ENCODE measurements around the gene PIWIL4.
A peak's percentile ranks its signal among the peaks of the same experiment; 100 is the strongest.
"Not testable (repeated sequence)": the region's sequence is repeated elsewhere in the genome, so short reads cannot be mapped to it uniquely, and the experiment has no call there.

Gene PIWIL4

DNA sequence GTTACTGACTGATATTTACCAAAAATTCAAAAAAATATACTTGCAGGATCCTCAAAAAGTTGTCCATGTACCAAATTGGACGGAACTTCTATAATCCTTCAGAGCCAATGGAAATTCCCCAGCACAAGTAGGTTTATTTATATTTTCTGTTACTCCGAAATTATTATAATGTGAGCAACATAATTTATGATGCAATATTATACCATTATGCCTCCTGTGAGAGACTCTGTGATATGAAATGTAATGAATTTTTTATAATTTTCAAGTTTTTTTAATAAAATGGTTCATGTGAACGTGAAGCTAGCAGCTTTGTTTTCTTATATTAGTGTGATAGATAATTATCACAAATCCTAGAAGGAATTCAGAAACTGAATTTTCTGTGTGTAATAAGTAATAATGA is 18.2 kb downstream of the PIWIL4 start:
- no peak for DNase-seq (ENCODE audit: low spot score)

DNA sequence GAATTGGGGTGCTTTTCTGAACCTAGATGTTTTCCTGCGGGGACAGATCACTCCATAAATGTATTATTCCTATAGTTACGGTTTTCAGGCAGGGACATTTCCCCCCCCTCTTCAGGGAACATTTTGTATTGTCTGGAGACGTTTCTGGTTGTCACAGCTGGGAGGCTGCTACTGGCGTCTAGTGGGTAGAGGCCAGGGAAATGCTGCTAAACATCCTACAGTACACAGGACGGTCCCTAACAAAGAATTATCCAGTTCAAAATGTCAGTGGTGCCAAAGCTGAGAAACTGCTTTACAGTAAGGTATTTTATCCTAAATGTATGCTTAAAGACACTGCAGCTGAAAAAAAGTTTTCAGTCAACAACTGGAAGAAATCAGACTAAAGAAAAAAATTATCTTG is 19.4 kb downstream of the PIWIL4 start:
- DNase-seq (ENCODE audit: low spot score), result peak; percentile 69

DNA sequence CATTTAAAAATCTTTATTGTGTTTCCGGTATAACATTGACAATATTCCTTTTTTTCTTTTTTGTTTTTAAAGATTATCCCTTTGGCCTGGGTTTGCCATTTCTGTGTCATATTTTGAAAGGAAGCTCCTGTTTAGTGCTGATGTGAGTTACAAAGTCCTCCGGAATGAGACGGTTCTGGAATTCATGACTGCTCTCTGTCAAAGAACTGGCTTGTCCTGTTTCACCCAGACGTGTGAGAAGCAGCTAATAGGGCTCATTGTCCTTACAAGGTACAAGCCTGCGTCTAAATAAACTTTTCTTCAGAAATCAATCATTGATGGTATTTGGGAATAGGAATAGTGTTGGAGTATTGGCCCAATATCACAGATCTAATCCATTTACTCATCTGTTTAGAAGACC is 19.8 kb downstream of the PIWIL4 start:
- DNase-seq (ENCODE audit: low spot score), result no peak

DNA sequence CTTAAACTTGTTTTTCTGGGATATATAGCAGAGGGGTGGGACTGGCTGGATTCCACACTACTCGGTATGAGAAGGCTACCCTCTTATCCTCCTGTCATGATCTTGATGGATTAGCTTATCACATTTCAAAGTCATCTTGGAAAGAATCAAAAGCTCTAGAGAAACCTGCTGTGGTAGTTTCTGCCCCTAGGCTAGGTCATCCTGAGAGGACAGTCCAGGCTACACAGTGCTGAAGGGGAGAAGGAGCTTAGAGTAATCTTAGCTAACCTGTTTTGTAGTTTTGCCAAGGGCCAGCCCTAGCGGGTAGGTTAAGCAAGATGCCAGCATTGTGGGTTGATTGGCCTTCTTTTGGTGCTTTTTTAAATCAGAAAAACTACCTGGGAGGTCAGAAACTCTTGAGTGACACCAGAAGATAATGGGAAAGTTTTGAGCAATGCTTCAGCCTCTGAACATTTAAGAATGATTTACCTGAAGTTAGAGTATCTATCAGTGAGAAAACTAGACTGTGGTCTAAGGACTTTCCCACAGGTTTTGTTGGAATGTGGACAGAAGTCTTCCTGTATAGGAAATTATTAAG is 21.3 kb downstream of the PIWIL4 start:
- no peak for DNase-seq (ENCODE audit: low spot score)

DNA sequence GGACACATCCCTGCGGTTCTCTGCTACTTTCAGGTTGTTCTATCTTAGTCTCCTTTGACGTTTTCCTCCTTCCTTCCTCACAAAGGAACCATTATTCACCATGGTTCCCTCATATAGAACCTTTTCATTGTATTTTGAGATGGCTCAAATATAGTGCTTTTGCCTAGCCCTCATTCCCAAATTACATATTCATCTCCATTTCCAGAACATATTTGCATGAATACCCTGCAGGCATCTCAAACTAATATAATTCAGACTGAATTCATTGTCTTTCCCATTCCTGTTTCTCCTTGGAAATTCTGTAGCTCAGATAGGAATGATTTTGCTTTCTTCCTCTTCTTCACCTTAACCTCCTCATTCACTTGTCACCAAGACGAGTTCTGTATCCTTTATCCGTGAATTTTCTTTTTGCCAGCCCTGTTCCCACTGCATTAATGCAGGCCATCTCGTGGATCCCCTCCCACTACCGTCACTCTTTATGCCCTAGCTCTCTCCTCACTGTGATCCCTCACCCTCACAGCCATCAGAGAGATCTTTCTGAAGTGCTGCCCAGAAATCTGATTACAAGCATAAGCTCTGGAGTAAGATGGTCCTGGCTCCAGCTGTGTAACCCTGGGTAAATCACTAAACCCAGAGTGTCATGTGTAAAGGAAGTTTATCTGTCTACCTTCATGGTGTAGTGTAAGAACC is 23.3 kb downstream of the PIWIL4 start:
- no peak for DNase-seq (ENCODE audit: low spot score)

DNA sequence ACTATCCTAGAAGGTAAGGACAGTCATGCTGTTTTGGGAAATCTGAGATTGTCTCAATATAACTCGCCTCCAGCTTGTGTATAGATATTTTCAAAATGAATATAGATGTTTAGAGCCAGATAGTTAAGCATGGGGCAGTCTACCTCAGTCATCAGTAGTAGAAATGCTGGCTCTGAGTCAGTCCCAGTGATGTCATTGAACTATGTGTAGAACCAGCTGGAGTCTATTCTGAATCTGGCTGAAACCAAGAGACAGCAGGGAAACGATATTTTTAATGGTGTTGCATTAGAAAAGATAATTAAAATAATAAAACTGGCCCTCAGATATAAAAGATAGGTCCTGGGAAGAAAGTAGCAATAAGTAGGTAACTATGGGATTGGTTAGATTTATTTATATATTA is 25.9 kb downstream of the PIWIL4 start:
- peak; percentile 44 for DNase-seq (ENCODE audit: low spot score)

DNA sequence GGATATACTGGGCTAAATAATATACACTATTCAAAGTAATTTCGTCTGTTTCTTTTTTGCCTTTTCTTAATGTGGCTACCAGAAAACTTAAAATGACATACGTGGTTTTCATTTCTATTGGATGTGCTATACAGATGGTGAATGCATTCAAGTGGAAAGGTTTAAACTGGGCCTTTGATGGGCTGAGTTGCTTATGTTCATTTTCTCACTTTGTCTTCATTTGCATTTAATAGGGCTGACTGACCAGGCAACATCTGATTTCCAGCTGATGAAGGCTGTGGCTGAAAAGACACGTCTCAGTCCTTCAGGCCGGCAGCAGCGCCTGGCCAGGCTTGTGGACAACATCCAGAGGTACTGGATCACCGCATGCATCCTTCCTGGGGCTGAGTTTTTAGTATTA is 27.9 kb downstream of the PIWIL4 start:
- DNase-seq (ENCODE audit: low spot score), result no peak

DNA sequence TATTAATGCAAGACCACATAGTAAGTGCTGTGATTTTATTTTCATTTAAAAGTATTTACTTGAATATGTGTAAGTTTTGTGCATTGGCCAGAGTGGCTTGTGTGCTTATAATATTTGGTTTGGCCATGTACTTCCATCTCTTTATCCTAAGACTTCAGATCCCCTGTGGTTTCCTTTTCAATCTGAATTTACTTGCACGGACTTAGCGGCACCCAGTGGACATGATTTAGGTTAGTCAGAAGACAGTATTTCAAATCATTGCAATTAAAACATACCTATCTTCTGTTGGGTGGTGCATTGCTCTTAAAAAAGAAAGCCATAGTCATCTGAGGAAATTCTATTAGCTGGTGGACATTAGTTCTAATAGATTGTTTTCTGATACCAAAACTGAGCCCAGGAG is 30.7 kb downstream of the PIWIL4 start:
- DNase-seq (ENCODE audit: low spot score), result no peak

DNA sequence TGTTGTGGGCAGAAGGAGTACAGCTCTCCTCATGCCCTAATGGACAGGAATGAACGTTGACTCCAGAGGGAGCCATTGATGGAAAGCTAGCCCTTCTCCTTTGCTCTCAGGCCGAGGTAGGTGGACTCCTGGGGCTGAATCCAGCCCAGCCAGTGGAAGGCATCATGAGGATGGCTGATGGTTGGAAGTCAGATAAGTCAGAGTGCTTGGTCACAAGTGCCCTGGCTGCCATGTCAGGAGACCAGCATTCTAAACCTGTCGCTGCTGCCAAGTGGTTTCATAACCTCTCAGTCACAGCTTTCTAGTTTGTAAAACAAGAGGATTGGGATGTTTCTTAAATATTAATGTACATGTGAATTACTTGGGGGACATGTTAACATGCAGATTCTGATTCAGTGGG is 32.3 kb downstream of the PIWIL4 start:
- DNase-seq (ENCODE audit: low spot score), result no peak

DNA sequence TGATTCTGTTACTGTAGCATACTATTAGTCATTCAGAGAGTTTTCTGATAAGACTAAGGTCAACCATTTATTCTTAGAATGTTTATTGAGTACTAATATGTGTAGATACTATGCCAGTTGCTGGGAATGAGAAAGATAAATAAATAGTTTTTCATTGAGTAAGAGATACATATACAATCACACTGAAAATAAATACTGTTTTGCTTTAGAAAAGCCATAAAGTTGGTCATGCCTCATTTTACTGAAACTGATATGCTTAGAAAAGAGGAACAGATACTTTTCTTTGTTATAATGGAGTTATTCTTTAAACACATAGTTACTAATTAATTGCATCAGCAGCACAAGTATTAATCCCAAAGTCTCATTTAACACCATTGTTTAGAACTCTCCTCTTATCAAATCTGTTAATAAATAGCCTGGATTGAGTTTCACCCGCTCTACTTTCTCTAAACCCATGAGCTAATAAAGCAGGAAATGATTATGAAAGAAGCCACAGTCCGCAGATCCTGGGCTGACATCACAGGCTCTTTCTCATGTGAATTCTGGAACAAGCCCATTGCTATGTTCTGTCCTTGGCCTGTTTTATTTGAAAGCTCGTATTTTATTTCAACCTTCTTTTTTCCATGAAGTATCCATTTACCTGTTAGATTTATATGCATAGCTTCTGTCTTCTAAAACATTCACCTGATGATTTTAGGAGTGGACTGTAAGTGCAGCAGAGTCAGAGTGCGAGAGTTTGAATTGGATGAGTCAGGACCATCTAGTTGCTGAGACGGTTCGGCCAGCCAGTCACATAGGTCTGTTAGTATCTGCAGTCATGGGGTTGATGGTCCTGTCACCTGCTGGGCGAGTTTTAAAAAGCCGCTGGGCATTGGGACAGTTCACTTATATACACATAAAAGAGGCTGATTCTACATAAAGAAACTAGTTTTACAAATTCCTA is 35.5 kb downstream of the PIWIL4 start:
- peak; percentile 79 for DNase-seq (ENCODE audit: low spot score)

DNA sequence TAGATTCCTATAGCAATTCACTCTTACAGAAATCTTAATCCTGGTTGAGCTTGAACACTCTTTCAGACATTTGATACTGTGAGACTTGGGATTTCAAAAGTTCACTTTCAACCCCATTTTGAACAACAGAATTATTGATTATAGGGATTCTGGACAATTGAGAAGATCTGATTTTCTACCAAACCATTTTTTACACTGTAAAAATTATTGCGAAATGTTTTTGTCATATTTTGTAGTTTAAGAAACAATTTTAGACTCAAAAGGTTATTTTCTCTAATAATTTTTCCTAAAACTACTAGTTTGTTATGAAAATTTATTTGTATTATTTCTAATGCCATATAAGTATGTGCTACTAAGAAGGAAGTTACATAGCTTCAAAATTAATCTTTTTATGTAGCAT is 36.4 kb downstream of the PIWIL4 start:
- DNase-seq (ENCODE audit: low spot score), result no peak

DNA sequence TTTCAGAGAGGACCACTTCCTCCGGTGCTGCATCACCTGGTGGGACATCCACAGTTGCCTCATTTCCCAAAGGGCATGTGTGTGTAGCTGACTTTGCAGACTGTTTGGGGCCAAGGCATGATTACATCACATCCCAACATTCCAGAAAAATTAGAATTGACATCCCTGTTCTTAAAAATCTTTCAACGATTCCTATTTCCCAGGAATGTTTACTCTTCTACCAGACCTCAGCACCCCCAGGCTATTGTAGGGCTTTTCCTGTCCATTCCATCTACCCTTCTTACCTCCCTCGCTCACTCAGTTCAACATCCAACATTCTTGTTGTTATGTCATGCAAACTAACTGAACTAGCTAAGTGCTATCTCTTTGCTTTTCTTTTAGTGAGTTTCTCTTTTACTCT is 37.3 kb downstream of the PIWIL4 start:
- DNase-seq (ENCODE audit: low spot score), result no peak

DNA sequence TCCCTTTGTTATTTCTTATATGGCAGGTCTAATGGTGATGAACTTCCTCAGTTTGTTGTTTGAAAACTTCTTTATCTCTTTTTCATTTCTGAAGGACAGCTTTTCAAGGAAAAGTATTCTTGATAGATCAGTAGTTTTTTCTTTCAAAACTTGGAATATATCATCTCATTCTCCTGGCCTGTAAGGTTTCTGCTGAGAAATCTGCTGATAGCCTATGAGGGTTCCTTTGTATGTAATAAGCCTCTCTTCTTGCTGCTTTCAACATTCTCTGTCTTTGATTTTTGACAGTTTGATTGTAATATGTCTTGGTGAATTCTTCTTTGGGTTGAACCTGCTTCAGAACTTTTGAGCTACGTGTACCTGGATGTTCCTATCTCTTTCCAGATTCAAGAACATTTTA is 46.0 kb downstream of the PIWIL4 start:
- DNase-seq (ENCODE audit: low spot score), result no peak

DNA sequence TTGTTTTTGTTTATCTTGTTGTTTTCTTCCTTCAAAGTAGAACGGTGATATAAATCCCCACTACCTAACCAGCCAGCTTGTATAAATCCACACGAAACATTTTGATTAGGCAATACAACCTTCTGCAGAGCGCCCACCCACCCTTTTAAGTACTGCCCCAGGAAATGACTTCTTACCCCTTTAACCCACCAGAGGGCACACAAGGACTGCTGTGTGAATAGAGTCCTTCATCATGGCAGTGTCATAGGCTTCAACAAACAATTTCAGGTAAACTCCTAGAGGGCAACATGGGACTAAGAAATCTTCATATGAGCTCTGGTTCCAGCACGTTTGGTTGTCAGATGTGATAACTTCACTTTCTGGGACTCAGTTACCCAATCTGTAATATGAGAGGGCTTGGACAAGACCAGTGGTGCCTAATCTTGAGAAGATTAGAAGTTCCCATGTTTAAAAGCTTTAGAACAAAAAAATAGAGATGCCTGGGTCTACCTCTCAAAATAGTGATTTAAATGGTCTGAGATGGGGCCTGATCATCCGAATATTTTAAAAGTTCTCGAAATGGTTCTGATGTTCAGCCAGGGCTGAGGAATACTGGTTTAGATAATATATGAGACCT is 56.1 kb downstream of the PIWIL4 start:
- DNase-seq (ENCODE audit: low spot score), result peak; percentile 75

DNA sequence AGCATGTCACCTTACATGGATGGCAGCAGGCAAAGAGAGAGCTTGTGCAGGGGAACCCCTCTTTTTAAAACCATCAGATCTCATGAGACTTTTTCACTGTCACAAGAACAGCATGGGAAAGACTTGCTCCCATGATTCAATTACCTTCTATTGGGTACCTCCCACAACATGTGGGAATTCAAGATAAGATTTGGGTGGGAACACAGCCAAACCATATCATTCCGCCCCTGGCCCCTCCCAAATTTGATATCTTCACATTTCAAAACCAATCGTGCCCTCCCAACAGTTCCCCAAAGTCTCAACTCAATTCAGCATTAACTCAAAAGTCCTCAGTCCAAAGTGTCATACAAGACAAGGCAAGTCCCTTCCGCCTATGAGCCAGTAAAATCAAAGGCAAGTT is 58.3 kb downstream of the PIWIL4 start:
- not testable (repeated sequence) for DNase-seq (ENCODE audit: low spot score)

DNA sequence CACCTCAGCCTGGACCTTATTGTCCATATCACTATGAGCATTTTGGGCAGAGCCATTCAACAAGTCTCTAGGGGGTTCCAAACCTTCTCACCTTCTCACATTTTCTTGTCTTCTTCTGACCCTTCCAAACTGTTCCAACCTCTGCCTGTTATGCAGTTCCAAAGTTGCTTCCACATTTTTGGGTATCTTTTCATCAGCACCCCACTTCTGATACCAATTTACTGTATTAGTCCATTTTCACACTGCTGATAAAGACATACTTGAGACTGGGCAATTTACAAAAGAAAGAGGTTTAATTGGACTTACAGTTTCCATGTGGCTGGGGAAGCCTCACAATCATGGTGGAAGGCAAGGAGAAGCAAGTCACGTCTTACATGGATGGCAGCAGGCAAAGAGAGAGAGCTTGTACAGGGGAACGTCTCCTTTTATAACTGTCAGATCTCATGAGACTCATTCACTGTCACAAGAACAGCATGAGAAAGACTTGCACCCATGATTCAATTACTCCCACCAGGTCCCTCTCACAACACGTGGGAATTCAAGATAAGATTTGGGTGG is 59.9 kb downstream of the PIWIL4 start:
- not testable (repeated sequence) for DNase-seq (ENCODE audit: low spot score)

DNA sequence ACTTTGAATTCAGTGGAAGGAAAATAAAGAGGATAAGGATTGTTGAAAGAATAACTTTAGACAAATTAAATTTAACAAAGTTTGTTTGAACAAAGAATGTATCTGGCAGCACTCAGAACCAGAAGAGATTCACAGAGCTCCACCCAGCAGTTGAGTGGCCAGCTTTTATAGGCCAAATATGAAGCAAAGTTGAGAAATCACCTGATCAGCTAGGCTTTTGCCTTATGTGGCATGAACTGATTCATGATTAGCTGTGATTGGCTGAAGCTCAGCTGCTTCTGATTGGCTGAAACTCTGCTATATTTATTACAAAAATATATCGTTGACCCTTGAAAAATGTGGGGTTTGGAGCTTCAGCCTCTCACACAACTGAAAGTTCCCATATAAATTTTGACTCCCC is 62.6 kb downstream of the PIWIL4 start:
- no peak for DNase-seq (ENCODE audit: low spot score)

DNA sequence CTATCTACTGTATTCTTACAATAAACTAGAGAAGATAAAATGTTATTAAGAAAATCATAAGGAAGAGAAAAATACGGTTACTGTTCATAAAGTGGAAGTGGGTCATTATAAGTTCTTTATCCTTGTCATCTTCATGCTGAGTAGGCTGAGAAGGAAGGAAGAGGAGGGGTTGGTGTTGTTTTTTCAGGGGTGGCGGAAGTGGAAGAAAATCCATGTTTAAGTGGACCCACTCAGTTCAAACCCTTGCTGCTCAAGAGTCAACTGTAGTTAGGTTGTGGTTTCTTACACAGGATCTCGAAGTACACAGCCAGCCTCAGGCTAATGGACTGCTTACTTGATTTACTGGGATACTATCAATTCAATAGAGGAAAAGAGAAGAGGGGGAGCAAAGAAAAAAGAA is 63.1 kb downstream of the PIWIL4 start:
- no peak for DNase-seq (ENCODE audit: low spot score)

DNA sequence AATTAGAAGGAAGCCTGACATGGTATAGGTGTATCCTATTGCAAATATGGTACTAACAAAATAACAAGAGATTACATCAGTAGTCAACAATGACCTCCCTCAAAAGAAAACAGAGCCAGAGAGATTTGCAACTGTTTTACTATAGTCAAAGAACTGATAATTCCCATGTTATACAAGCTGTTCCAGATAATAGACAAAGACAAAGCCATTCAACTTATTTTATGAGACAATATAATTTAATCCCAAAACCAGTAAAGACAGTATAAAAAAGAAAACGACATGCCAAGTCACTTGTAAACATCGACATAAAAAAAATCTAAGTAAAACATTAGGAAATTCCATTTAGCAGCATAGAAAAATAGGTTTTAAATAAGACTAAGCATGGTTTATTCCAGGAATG is 65.2 kb downstream of the PIWIL4 start:
- no peak for DNase-seq (ENCODE audit: low spot score)

DNA sequence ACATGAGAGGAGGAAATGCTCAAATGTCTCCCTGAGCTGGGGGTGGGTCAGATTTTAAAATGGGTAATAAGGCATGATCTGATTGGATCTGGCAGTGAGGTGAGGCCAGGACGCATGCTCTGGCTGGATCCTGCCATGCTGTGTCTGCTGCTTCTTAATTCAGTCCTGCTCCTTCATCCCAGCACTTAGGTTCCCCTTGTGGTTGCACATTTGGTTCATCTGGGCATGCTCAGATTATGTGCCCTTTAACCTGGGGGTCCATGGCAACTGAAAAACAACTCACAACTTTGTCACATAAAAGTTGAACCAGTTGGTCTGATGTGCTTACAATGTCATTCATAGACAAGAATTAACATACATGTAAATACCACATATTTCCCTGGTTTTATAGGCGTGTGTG is 67.9 kb downstream of the PIWIL4 start:
- no peak for DNase-seq (ENCODE audit: low spot score)

DNA sequence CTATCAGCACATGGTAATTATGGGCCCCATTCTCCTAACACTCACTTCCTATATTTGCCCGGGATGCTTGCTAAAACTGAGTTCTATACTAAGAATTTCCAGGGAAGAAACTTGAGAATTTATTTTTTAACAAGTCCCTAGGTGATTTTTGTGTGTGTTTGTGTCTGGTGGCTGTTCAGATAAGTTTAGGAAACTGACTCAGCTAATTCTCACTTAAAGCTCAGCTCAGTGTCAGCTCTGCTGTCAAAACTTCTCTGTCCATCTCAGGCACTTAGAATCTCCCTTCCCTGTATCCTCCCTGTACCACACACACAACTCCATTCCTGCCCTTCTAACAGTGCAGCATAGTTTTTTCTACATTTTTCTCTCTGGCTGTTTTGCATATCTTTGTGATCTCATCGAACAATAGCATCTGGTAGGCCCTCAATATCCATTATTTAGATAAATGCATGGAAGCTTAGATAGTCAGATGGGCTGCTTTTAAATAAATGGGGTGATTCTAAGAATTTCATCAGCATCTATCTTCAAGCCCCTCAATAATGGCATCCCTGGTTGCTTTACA is 69.3 kb downstream of the PIWIL4 start:
- DNase-seq (ENCODE audit: low spot score), result no peak

DNA sequence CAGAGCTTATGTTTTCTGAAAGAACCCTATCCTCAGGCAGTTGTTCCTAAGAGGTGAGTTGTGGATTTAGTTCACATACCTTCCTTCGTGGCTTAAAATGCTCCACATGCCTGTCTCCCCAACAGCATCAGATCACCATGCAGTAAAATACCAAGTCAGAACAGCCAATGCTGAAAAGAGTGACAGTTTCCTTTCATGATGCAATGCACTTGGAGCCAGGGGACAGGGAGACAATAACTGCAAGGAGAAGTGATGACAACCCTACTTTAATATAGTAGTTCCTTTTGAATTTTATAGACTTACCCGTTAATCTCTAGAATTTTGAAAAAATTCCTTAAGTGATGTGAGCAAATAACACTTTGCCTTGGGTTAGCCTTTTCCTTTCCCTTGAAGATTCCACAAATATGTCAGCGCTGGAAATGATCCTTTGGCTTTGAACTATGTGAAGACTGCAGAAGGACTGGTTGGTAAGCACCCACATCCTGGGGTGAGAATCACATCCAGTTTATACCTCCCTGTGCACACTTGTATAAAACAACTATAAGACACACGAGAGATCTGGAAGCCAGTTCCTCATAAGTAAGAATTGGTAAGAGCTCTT is 71.2 kb downstream of the PIWIL4 start:
- peak; percentile 10 for DNase-seq (ENCODE audit: low spot score)
